NCI-H1694 (cell line): ENCODE data around the gene TTC22.

Experiments used
- DNase-seq: peaks from one replicate; lab custom pipeline; 2025; lab: John Stamatoyannopoulos, UW

The TTC22 gene

DNA sequence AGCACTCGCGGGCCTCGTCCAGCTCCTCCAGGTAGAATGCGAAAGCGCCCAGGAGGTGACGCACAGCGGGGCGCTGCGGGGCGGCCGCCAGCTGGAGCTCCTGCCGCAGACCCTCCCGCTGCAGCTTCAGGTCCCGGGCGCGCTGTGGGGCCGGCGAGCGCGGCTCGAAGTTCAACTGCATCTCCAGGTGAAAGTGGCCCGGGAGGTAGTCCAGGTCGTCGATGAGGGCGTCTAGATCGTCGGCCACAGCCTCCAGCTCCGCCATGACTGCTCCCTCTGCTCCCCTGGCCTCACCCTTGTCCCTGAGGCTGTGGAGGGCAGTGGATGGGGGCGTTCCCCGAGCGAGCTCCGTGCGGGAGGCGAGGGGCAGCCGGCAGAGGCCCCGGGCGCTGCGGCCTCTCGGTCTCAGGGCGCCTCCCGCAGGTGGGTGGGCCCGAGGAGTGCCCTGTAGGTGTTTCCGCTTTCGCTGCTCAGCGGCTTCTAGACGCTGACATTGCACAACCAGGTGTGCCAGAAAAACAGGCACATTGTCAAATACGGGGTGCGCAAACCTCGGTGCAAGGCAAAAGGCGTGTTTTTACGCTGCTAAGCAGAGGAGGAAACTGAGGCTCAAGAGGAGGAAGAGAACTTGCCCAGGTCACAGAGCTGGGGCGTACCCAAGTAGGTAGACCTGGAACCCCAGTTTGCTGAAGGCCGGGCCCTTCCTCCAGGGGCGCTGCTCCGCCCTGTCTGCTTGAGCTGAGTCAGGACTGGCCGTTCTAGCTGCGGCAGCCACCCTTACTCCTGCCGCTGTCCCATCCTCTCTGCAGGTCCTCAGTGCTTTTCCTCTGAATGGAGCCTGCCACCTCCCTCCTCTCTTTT lies at the start of gene TTC22:
Gene TTC22, minus strand, starts transcription at position 425 of the 861 bp plus-strand sequence. Its CDS starts 160 bp downstream, at position 265.
- DNase-seq, result no peak

DNA sequence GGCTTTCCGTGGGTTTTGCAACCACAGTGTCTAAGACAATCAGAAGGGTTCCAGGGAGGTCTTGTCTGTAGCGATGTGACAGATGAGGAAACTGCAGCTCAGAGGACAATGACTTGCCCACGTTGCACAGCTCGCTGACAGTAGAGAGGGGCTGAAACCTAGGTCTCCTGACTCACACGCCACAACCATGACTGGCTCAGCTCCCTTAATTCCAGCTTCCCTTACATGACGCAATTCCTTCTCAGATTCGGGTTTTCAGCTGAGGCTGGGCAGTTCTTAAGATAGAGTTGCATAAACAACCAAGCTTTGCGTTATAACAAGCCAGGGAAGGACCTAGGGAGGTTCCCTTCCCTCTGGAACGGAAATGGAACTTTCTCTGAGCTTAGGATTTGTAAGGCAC lies 49.6 kb upstream of the TTC22 start:
- DNase-seq, result no peak

DNA sequence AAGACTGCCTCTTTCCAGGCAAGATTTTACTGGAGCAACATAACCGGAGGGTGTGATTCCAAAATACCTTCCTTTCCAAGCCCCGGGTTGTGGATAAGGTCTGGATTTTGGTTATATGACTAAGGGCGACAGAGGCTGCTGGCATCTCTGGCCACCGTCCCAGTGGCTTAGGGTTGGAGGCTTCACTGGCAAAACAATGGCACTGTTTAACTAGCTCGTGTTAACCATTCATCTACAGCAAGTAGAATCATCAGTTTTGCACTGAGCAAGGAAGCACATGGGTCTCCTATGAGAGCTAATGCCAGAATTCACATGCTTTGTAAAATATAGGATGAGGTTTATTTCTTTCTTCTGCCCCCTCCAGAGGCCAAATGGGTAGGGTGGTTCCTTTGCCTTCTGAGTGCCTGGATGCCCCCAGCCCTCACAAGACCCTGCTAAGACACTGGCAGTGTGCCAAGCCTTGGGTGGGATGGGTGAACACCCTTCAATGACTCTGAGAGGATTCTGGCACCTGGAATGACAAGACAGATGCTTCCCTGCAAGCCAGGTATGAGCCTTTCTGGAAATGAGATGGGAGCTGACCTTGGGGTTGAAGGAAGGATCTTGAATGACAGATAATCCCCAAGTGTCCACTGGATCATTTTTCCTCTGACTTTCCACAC lies 49.1 kb upstream of the TTC22 start:
- no peak for DNase-seq

DNA sequence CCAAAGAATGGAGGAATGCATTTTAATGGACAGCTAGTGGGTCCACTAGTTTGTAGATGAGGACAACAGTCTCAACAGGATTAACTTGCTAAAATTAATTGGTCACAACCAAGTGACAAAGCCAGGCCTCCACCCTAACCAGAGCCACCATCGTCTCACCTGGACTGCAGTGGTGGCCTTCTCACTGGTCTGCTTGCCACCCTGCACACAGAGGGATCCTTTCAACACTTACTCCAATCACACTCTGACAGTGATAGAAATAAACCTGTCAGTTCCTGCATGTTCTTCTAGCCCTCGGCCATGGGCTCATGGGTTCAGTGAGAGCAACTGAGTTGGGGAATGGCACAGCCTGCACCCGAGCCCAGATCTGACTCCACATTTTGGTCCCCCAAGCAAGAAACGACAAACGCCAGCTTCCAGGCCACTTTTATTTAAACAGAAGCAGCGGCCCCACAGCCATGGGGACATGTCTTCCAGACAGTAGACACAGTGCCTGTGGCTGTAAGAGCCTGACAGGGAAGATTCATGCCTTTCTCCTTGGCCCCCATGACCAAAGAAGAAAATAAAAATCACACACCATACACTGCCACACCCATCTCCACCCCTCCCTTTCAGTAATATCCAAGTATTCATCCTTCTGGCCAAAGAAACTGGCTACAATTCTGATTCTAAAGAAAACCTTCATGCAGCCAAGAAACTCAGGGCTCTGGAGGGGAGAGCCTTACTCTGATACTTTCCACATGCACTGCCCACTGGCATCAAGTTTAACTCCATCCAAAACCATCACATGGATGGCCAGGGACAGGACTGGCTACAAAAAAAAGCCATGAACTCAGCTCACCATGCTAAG lies 48.3 kb upstream of the TTC22 start:
- no peak for DNase-seq

DNA sequence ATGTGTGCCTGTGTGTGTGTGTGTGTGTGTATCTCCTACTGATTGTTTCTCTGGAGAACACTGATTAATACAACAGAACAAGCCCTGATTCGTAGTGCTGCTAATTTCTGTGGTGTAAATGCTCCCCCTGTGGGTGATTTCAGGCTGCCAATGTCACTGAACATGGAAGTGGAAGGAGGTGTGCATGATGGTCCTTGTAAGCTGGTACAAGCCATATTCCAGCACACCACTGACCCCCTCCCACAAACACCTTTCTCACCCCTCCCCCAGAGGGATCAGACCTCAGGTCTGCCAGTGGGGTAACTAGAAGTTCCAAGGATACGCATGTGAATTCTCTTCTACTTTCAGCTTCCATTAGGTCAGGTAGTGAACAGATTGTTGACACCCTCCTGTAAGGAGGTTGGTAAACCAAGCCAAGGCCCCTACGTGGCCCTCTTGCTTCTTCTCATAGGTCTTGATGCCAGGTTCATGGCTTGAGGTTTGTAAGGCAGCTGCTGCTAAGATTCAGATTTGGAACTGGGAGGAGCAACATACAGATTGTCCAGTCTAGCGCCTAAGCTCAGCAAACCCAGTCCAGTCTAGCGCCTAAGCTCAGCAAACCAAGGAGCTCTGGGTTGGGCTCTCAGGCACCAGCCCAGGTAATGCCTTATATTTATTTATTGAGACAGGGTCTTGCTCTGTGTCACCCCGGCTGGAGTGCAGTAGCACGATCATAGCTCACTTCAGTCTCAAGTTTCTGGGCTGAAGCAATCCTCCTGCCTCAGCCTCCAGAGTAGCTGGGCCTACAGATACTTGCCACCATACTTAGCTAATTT lies 47.2 kb upstream of the TTC22 start:
- no peak for DNase-seq

DNA sequence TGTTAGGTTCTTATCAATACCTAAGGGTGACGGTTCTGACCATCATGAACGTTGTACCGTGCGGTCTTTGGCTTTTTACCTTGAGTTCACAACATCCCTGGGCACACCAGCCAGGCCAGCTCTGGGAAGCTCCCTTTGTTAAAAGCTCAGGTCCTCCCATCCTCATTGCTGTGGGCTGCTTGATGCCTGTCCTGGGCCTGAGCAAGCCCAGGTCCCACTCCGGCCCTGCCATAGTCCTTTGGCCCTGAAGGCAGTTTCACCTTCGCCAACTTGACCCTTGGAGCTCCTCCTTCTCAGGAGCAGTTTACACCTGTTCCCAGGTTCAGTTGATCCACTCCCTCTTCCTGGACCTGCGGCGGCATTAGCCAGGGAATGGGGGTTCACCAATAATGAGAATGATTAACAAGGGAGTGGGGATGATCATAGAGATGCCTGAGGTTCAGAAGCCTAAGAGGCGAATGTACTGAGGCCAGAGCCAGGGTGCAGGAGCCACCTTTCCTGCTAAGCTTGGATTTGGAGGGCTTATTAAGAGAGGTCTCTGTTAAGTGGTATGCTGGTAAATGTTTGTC lies 45.7 kb upstream of the TTC22 start:
- no peak for DNase-seq

DNA sequence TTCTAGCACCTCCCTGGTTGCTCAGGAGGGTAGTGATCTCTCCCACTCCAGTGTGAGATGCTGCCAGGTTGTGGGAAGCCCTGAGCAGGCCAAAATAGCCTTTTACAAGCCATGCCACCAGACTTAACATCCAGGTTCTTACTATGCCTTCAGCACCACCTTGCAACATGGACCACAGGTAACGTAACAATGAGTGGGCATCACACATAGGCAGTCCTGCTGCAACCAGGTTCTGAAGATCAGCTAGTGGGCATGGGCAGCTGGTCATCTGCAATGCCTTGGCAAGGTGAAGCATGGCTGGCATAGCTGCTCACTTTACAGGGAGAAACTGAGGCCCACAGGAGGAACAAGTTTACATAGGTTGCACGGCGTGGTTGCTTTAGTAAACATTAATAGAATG lies 45.2 kb upstream of the TTC22 start:
- DNase-seq, result no peak

DNA sequence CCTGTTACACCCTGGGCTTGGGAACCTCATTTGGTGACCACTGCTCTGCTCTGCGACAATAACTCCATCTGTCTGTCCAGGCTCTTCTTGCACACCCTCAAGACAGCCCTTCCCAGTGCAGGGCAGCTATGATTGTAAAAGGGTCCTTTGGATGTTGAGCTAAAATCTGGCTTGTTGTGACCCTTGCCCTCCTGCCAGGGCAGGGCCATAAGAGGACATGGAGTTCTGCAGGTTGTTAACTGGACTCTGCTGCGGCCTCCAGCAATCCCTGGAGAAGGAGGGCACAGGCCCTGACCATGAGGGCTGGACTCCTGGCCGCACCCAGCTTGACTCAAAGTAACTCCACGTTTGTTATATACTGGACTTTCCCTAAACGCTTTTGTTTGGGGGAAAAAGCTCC lies 44.6 kb upstream of the TTC22 start:
- DNase-seq, result no peak

DNA sequence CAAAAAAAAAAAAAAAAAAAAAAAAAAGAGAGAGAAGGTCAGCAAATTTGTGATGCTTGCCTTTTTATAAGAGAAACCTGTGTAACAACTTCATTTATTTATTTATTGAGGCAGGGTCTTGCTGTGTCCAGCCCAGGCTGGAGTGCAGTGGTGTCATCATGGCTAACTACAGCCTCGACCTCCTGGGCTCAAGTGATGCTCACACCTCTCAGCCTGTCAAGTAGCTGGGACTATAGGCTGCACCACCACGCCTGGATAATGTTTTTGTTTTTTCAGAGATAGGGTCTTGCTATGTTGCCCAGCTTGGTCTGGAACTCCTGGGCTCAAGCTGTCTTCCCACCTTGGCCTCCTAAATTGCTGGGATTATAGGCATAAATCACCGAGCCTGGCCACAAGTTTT lies 43.4 kb upstream of the TTC22 start:
- DNase-seq, result no peak

DNA sequence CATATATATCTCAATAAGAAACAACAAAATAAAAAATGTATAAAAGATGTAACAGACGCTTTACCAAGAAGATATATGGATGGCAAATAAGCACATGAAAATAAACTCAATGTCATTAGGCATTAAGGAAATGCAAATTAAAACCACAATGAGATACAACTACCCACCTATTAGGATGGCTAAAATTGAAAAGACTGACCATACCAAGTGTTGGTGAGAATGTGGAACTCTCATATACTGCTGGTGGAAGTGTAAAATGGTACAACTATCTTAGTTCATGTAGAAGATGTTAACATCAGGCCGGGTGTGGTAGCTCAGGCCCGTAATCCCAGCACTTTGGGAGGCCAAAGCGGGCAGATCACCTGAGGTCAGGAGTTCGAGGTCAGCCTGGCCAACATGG lies 42.3 kb upstream of the TTC22 start:
- DNase-seq, result no peak

DNA sequence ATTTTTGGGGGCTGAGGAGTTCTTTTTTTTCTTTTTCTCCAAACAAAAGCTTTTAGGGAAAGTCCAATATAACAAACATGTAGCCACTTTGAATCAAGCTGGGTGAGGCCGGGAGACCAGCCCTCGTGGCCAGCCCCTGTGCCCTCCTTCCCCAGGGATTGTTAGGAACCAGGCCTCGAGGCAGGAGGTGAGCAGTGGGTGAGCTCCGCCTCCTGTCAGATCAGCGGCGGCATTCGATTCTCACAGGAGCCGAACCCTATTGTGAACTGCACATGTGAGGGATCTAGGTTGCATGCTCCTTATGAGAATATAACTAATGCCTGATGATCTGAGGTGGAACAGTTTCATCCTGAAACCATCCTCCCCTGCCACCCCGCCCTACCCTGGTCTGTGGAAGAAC lies 41.8 kb upstream of the TTC22 start:
- DNase-seq, result no peak

DNA sequence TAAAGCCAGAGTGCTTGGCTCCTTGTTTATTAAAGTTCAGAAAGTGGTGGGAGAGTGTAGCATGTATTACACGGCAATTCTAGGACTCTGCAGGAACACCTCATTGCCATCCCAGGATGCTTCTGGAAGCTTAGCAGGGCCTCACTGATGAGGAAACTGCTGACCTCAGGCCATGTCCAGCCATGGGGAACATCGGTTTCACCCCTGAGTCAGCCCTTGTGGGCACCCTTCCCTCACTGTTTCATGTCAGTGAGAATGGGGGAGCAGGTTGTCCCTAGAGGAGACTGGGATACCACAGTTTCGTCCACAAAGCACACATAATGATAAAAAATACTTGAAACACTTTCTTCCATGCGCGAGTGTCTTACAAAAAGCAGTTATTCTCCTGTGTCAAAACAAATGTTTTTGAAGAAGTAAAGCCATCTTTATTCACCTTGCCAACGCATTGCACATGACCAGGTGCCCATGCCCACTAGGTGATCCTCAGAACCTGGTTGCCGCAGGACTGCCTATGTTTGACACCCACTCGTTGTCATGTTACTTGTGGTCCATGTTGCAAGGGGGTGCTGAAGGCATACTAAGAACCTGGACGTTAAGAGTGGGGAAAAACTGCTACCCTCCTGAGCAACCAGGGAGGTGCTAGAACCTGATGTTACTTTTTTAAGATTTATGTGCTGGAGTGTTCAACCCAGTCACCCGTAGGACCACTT lies 41.2 kb upstream of the TTC22 start:
- DNase-seq, result no peak

DNA sequence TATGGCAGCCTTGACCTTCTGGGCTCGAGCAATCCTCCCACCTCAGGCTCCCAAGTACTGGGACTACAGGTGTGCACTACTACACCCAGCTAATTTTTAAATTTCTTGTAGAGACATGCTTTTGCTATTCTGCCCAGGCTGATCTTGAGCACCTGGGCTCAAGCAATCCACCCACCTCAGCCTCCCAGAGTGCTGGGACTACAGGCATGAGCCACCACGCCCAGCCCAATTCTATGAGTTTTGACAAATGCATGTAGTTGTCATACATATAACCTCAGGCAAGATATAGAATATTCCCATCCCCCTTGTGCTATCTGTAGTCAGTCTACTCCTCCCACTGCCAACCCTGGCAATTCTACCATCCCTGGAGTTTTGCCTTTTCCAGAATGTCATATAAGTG lies 38.7 kb upstream of the TTC22 start:
- no peak for DNase-seq

DNA sequence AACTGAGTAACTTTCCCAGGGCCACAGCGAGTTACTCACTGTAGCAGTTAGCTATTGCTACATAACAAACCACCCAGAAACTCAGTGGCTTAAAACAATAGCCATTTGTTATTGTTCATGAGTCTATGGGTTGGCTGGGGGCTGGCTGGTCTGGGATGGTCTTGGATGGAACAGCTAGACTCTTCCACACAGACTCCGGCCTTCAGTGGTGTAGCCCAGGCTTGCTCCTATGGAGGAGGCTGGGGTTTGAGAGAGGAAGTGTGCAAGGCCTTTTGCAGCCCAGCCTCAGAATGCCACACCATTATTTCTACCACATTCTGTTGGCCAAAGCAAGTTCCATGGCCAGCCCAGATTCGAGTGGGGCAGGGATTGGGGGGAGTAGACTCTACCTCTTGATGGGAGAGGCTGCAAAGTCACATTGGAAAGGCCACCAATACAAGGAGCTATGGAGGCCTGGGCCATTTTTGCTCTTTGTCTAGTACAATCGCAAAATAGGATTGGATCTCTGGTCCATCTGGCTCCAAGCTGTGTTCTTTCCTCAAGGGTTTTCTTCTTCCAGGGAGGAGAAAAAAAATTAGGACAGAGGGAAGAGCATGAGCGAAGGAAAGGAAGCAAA lies 37.5 kb upstream of the TTC22 start:
- no peak for DNase-seq

DNA sequence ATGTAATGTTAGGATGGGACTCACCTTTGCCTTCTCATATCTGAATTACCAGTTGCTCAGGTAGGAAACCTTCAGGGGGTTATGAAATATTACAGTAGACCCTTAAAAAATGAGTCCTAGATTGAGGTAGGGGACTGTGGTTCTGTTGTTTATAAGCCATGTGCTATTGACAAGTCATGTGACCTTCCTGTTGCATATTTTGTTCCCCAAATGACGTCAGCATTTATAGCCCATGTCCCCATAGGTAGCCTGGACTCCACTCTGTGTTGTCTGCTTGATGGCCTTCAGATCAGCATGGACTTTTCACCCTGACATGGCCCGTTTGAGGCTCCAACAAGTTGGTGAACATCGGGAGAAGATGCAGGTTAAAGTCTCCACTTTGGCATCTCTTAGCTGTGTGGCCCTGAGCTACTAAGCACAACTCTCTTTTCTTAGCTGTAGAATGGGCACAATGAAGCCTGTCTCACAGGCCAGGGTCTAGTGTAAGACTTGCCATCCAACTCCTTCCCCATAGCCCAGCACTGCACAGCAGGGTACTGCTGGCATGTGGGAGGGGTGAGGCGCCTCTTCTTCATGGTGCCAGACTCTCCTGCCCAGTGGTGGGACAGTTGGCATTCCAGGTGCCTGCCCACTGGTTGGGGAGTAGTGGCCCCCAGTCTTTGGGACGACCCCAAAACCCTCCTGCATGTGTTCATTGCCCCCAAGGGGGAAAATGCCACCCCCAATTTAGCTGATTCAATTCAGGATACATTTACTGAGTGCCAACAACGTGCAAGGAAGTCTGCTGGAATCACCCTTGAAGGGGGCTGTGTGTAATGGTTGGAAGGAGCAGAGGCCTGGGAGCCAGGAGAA lies 36.1 kb upstream of the TTC22 start:
- no peak for DNase-seq

DNA sequence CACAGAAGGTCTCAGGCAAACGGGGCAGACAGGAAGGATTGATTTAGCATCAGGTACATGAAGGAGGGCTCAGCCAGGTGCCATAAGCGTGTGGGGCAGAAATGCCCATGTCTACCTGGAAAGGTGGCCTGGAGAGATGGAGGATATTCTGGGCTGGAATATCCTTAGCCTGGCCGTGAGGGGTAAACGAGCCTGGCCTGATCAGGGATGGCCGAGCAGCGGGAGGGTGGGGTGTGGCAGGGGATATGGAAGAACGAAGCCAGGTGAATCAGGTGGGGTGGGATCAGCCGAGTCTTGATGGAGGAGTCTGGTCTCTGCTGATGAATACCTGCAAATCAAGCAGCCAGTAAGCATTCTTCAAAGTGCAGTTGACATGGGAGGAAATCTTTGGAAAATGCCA lies 35.5 kb upstream of the TTC22 start:
- DNase-seq, result no peak

DNA sequence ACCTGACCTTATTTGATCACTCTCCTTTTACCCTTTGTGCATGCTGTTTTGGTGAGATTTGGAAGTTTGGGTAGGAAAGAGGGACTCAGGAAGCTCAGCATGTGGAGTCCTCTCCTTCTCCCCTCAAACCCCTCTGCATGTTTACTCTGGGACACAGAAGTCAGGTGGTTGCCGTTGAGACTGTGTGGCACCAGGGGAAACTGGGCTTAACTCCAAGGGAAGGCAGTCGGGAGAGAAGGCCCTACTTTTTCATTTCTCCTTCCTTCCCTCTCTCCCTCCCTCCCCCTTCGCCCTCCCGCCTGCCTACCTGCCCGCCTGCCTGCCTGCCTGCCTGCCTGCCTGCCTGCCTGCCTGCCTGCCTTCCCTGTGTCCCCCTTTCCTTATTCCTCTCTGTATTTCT lies 34.8 kb upstream of the TTC22 start:
- no peak for DNase-seq

DNA sequence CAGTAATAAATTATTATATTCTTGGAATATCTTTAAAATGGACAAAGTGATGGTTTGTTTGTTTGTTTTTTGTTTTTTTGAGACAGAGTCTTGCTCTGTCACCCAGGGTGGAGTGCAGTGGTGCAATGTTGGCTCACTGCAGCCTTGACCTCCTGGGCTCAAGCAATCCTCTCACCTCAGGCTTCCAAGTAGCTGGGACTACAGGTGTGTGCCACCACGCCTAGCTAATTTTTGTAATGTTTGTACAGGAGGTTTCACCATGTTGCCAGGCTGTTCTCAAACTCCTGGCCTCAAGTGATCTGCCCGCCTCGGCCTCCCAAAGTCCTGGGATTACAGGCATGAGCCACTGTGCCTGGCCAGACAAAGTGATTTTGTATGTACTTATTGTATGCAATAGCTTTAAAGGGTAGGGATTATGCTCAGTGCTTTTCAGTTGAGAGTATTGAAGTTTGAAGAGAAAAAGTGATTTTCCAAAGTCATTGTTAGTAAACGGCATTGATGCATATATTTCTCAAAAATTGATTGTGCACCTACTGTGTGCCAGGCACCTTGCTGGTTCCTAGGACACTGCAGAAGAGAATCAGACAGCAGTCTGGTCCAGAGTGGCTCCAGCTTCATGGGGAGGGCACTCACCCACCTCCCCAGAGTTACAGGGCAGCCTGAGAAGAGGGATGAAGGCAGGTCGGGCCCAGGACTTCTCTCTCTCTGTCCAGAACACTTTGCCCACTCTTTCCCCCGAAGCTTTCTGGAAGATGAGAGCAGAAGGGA lies 34.2 kb upstream of the TTC22 start:
- no peak for DNase-seq
